H1 (cell line): ENCODE results near the gene ABHD10. TPM values are rescaled to one million over a fixed set of nuclear protein-coding genes. Genes with fewer than 3 reads are reported as not detected.

Experiments
- JUND ChIP-seq: IDR thresholded peaks from 2 replicates; pipeline ENCODE4 v1.6.1; 2011; ENCODE audit warnings: mild to moderate bottlenecking, improper control_type of control experiment, low read length
- KDM1A ChIP-seq: fragments of 200-600, 300-600 bp; sonication (generic); IDR thresholded peaks from 2 replicates; pipeline ENCODE4 v1.7.1; 2016; ENCODE audit warnings: mild to moderate bottlenecking, low read length, borderline replicate concordance
- MAX ChIP-seq: IDR thresholded peaks from 2 replicates; pipeline ENCODE4 v1.6.1; 2012; ENCODE audit warnings: inconsistent platforms
- NANOG ChIP-seq: IDR thresholded peaks from 2 replicates; pipeline ENCODE4 v1.6.1; 2011; ENCODE audit warnings: low read length, low read depth, mild to moderate bottlenecking, inconsistent platforms; ENCODE audit not compliant: insufficient read depth, poor library complexity, severe bottlenecking
- RXRA ChIP-seq: IDR thresholded peaks from 2 replicates; pipeline ENCODE4 v1.6.1; 2011; ENCODE audit warnings: low read depth, mild to moderate bottlenecking, low read length, moderate library complexity; ENCODE audit not compliant: insufficient read depth
- SP2 ChIP-seq: IDR thresholded peaks from 2 replicates; pipeline ENCODE4 v1.6.1; 2012; ENCODE audit warnings: mild to moderate bottlenecking, low read length, inconsistent platforms
- YY1 ChIP-seq: IDR thresholded peaks from 2 replicates; pipeline ENCODE4 v1.6.1; 2011; ENCODE audit warnings: low read depth, mild to moderate bottlenecking, low read length
- ZNF274 ChIP-seq: IDR thresholded peaks from 2 replicates; pipeline ENCODE4 v1.7.0; 2012; ENCODE audit warnings: low read length, borderline replicate concordance; ENCODE audit errors: extremely low read depth
- polyA plus RNA-seq, 7 experiments: library from polyadenylated mRNA; depleted of rRNA in 3 of 7; stranded (reverse) in 5 of 7; unstranded in 2 of 7; fragments of >200 nt in 5 of 7; fragments of 200-250 nt in 2 of 7; gene quantifications; 1 replicate in 5 of 7; 2 replicates in 1 of 7; 4 replicates in 1 of 7; pipeline versions ENCODE4 v1.2.1 to v1.2.3, GENCODE V29; 2011 to 2013; ENCODE audit warnings: missing spikeins in 2 of 7, mixed read lengths in 2 of 7
- total RNA-seq: library from RNA; stranded (reverse); fragmentation: NEBNext Ultra II Directional; extraction: Animal tissue kit (Norgen Biotek cat#: 25700); gene quantifications from 2 replicates; pipeline ENCODE4 v1.2.1, GENCODE V29; 2021
- TF ChIP-seq, protein P1 (sequence below): fragments of 300-600 bp; sonication (generic); IDR thresholded peaks from 2 replicates; pipeline ENCODE4 v1.7.1; 2012; ENCODE audit warnings: low read length, moderate library complexity, mild to moderate bottlenecking, inconsistent platforms; ENCODE audit not compliant: insufficient replicate concordance

ABHD10 gene
- total and polyA plus RNA-seq, 2 of the 8 experiments (the other 6 are each of a cell fraction or from before 2014, with no cell fraction given): 10.9 to 24.6 TPM

DNA sequence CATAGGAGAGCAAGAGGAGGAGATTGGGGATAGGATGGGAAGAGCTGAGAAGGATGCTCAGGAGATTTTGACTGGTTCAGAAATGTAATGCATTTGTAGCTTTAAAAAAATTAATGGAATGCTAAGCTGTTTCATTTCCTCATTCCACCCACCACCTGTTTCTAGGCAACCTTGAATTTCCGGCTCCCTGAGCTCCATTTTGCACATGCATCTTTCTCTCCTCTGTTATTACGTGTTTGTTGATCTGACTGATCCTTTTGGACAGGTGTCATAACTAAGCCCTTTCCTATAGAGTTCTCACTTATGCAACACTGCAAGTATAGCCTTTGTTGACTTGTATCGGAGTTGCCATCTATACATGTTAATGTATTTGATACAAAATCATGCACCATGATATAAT, 60.0 kb downstream of the ABHD10 start (continued):
- TF ChIP-seq, protein P1, sequence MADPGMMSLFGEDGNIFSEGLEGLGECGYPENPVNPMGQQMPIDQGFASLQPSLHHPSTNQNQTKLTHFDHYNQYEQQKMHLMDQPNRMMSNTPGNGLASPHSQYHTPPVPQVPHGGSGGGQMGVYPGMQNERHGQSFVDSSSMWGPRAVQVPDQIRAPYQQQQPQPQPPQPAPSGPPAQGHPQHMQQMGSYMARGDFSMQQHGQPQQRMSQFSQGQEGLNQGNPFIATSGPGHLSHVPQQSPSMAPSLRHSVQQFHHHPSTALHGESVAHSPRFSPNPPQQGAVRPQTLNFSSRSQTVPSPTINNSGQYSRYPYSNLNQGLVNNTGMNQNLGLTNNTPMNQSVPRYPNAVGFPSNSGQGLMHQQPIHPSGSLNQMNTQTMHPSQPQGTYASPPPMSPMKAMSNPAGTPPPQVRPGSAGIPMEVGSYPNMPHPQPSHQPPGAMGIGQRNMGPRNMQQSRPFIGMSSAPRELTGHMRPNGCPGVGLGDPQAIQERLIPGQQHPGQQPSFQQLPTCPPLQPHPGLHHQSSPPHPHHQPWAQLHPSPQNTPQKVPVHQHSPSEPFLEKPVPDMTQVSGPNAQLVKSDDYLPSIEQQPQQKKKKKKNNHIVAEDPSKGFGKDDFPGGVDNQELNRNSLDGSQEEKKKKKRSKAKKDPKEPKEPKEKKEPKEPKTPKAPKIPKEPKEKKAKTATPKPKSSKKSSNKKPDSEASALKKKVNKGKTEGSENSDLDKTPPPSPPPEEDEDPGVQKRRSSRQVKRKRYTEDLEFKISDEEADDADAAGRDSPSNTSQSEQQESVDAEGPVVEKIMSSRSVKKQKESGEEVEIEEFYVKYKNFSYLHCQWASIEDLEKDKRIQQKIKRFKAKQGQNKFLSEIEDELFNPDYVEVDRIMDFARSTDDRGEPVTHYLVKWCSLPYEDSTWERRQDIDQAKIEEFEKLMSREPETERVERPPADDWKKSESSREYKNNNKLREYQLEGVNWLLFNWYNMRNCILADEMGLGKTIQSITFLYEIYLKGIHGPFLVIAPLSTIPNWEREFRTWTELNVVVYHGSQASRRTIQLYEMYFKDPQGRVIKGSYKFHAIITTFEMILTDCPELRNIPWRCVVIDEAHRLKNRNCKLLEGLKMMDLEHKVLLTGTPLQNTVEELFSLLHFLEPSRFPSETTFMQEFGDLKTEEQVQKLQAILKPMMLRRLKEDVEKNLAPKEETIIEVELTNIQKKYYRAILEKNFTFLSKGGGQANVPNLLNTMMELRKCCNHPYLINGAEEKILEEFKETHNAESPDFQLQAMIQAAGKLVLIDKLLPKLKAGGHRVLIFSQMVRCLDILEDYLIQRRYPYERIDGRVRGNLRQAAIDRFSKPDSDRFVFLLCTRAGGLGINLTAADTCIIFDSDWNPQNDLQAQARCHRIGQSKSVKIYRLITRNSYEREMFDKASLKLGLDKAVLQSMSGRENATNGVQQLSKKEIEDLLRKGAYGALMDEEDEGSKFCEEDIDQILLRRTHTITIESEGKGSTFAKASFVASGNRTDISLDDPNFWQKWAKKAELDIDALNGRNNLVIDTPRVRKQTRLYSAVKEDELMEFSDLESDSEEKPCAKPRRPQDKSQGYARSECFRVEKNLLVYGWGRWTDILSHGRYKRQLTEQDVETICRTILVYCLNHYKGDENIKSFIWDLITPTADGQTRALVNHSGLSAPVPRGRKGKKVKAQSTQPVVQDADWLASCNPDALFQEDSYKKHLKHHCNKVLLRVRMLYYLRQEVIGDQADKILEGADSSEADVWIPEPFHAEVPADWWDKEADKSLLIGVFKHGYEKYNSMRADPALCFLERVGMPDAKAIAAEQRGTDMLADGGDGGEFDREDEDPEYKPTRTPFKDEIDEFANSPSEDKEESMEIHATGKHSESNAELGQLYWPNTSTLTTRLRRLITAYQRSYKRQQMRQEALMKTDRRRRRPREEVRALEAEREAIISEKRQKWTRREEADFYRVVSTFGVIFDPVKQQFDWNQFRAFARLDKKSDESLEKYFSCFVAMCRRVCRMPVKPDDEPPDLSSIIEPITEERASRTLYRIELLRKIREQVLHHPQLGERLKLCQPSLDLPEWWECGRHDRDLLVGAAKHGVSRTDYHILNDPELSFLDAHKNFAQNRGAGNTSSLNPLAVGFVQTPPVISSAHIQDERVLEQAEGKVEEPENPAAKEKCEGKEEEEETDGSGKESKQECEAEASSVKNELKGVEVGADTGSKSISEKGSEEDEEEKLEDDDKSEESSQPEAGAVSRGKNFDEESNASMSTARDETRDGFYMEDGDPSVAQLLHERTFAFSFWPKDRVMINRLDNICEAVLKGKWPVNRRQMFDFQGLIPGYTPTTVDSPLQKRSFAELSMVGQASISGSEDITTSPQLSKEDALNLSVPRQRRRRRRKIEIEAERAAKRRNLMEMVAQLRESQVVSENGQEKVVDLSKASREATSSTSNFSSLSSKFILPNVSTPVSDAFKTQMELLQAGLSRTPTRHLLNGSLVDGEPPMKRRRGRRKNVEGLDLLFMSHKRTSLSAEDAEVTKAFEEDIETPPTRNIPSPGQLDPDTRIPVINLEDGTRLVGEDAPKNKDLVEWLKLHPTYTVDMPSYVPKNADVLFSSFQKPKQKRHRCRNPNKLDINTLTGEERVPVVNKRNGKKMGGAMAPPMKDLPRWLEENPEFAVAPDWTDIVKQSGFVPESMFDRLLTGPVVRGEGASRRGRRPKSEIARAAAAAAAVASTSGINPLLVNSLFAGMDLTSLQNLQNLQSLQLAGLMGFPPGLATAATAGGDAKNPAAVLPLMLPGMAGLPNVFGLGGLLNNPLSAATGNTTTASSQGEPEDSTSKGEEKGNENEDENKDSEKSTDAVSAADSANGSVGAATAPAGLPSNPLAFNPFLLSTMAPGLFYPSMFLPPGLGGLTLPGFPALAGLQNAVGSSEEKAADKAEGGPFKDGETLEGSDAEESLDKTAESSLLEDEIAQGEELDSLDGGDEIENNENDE: no peak
- TF ChIP-seq JUND (no peak), NANOG (no peak), YY1 (no peak), RXRA (no peak), MAX (no peak), ZNF274 (no peak), SP2 (no peak), KDM1A (no peak)
